Measurements from ENCODE around the gene EPM2AIP1. TPM values are rescaled to one million over a fixed set of nuclear protein-coding genes. Genes with fewer than 3 reads are reported as not detected.
"Not testable (repeated sequence)": the region's sequence is repeated elsewhere in the genome, so short reads cannot be mapped to it uniquely, and the experiment has no call there.

Gene EPM2AIP1
- total RNA-seq, 2 experiments from 2014 or later, result 18.4 to 19.3 TPM

DNA sequence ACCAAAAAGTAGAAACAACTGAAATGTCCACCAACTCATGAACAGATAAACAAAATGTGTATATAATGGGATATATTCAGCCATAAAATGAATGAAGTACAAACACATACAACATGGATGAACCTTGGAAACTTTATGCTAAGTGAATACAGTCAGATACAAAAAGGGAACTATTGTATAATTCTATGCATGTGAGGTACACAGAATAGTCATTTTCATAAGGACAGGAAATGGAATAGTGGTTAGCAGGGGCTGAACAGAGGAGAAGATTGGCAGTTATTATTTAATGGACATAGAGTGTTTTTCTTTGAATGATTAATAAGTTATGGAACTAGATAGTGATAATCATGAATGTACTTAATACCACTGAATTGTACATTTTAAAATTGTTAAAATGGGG lies 28.1 kb downstream of the EPM2AIP1 start:
- CTCF ChIA-PET, result interaction anchor here (0.6 to 1.0 kb wide), 2 partner anchors 81 to 173 kb away, joined by 3 read pairs; no protein-coding TSS in a partner anchor
- H3K27ac Mint-ChIP-seq, result no peak overlapping the region
- no peaks in the 10 kb centered on the region for H3K27me3 Mint-ChIP-seq (ENCODE audit: low read depth)
- no peak overlapping the region for H3K4me3 Mint-ChIP-seq
- no peaks in the 10 kb centered on the region for H3K36me3 Mint-ChIP-seq (ENCODE audit: low read depth)
- no peak for DNase-seq
- H3K9me3 Mint-ChIP-seq (ENCODE audit: insufficient read depth), result no peaks in the 10 kb centered on the region
- H3K4me1 Mint-ChIP-seq (ENCODE audit: low read depth), result peaks cover 16% of the 10 kb centered on the region
- ATAC-seq, result no peak
- POLR2A ChIA-PET, result no interaction called here

GRCh38 chr3:36964331-36964730 lies 28.6 kb downstream of the EPM2AIP1 start:
- no peak overlapping the region for H3K4me3 Mint-ChIP-seq
- ChIA-PET POLR2A (no interaction called here), CTCF (interaction anchor here (0.6 kb wide), 1 partner anchor 81 kb away, joined by 3 read pairs; no protein-coding TSS in a partner anchor)
- H3K36me3 Mint-ChIP-seq (ENCODE audit: low read depth), result no peaks in the 10 kb centered on the region
- peaks cover 11% of the 10 kb centered on the region for H3K4me1 Mint-ChIP-seq (ENCODE audit: low read depth)
- DNase-seq, result no peak
- no peaks in the 10 kb centered on the region for H3K27me3 Mint-ChIP-seq (ENCODE audit: low read depth)
- ATAC-seq, result no peak
- H3K27ac Mint-ChIP-seq, result no peak overlapping the region
- no peaks in the 10 kb centered on the region for H3K9me3 Mint-ChIP-seq (ENCODE audit: insufficient read depth)

GRCh38 chr3:36963008-36963407 lies 29.9 kb downstream of the EPM2AIP1 start:
- CTCF ChIA-PET; DNase-seq; H3K9me3 Mint-ChIP-seq (ENCODE audit: insufficient read depth); H3K27me3 Mint-ChIP-seq (ENCODE audit: low read depth); H3K27ac Mint-ChIP-seq; POLR2A ChIA-PET; H3K4me3 Mint-ChIP-seq; ATAC-seq; H3K36me3 Mint-ChIP-seq (ENCODE audit: low read depth): not testable (repeated sequence)
- peaks cover 14% of the 10 kb centered on the region for H3K4me1 Mint-ChIP-seq (ENCODE audit: low read depth)

DNA sequence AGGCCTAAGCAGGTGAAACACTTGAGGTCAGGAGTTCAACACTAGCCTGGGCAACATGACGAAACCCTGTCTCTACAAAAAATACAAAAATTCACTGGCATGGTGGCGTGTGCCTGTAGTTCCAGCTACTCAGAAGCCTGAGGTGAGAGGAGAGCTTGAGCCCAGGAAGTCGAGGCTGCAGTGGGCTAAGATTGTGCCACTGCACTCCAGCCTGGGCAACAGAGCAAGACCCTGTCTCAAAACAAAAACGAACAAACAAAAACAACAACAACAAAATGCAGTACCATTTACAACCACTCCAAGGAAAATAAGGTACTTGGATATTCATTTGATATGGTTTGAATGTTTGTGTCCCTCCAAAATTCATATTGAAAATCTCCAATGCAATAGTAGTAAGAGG lies 32.4 kb downstream of the EPM2AIP1 start:
- ChIA-PET POLR2A (interaction anchor here (2.9 kb wide), 1 partner anchor 52 kb away, joined by 11 read pairs; no protein-coding TSS in a partner anchor), CTCF (interaction anchor here (1.0 to 4.7 kb wide), 8 partner anchors 13 to 227 kb away, joined by 3 to 84 read pairs (median 6); no protein-coding TSS in a partner anchor)
- no peak overlapping the region for H3K4me3 Mint-ChIP-seq
- no peaks in the 10 kb centered on the region for H3K36me3 Mint-ChIP-seq (ENCODE audit: low read depth)
- no peaks in the 10 kb centered on the region for H3K9me3 Mint-ChIP-seq (ENCODE audit: insufficient read depth)
- ATAC-seq, result no peak
- no peaks in the 10 kb centered on the region for H3K27me3 Mint-ChIP-seq (ENCODE audit: low read depth)
- peaks cover 19% of the 10 kb centered on the region for H3K4me1 Mint-ChIP-seq (ENCODE audit: low read depth)
- no peak for DNase-seq
- H3K27ac Mint-ChIP-seq, result no peak overlapping the region

GRCh38 chr3:36959821-36960220 lies 33.1 kb downstream of the EPM2AIP1 start:
- H3K4me1 Mint-ChIP-seq (ENCODE audit: low read depth), result peaks cover 18% of the 10 kb centered on the region
- no peak overlapping the region for H3K27ac Mint-ChIP-seq
- CTCF ChIA-PET, result interaction anchor here (0.8 to 4.7 kb wide), 16 partner anchors 9 to 231 kb away, joined by 3 to 84 read pairs (median 6); partner anchors contain the start of gene TRANK1
- no peaks in the 10 kb centered on the region for H3K27me3 Mint-ChIP-seq (ENCODE audit: low read depth)
- DNase-seq (no peak), ATAC-seq (no peak)
- no peak overlapping the region for H3K4me3 Mint-ChIP-seq
- H3K9me3 Mint-ChIP-seq (ENCODE audit: insufficient read depth), result no peaks in the 10 kb centered on the region
- no peaks in the 10 kb centered on the region for H3K36me3 Mint-ChIP-seq (ENCODE audit: low read depth)
- POLR2A ChIA-PET, result interaction anchor here (0.9 to 2.9 kb wide), 2 partner anchors 52 to 229 kb away, joined by 4 to 11 read pairs; no protein-coding TSS in a partner anchor

DNA sequence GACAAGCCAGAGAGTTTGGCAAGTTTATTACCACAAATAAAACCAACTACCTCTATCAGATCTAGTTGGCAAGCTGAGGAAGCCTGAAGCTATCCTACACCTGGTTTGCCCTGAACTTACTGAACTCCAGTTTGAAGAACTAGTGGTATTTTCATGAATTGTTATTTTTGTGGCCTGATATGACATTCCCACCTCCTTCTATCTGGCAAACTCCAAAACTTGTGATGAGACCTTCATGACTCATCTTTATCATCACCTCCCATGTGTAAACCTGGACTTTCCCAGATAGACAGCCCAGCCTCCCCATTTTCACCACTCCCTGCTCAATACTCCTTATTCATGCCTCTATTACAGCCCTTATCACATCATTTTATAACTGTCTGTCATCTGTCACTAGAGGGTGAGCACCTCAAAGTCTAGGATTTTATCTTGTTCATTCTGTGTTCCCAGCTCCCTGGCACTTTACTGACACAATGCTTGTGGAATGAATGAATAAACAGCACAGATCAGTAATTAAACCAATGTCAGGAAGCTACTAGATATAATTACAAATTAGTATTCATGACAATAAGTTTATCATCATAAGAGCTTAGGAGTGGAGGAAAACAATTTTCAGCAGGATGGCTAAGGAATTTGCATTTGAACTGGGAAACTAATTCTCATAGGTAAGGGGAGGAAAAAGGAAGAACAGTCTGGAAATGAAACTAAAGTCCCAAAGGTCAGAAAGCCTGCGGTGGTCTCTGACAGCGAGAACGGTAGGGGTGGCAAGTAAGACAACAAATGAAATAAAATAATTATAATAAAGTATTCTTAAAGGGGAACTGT lies 34.9 kb downstream of the EPM2AIP1 start:
- no peak for ATAC-seq
- Mint-ChIP-seq H3K9me3 (ENCODE audit: insufficient read depth) (no peaks in the 10 kb centered on the region), H3K27me3 (ENCODE audit: low read depth) (peaks cover 2% of the 10 kb centered on the region), H3K27ac (peak overlapping the region; percentile 63), H3K4me1 (ENCODE audit: low read depth) (peaks cover 14% of the 10 kb centered on the region), H3K4me3 (no peak overlapping the region), H3K36me3 (ENCODE audit: low read depth) (no peaks in the 10 kb centered on the region)
- ChIA-PET POLR2A (interaction anchor here (0.6 to 2.9 kb wide), 6 partner anchors 14 to 82 kb away, joined by 4 to 11 read pairs (median 7); partner anchors contain the start of genes EPM2AIP1, MLH1 and TRANK1), CTCF (interaction anchor here (0.6 to 4.7 kb wide), 55 partner anchors 8 to 576 kb away, joined by 3 to 84 read pairs (median 6); partner anchors contain the start of genes EPM2AIP1, MLH1 and TRANK1)
- DNase-seq, result no peak

DNA sequence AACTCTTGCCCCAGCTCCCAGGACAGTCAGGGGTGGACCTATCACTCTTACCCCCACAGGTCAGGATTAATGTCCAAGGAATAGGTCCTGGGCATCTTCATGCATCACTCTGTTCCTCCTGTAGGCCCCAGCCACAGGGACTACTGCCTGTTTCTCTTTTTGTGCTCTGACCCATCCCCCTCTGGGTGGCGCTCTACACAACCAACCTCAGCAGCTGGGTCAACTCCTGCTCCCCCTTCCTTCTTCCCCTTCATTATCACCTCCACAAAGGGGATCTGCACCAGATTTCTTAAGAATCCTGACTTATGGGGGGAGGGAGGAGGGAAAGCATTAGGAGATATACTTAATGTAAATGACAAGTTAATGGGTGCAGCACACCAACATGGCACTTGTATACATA lies 35.9 kb downstream of the EPM2AIP1 start:
- Mint-ChIP-seq H3K4me1 (ENCODE audit: low read depth) (peaks cover 14% of the 10 kb centered on the region), H3K4me3 (no peak overlapping the region), H3K27me3 (ENCODE audit: low read depth) (peaks cover 4% of the 10 kb centered on the region), H3K9me3 (ENCODE audit: insufficient read depth) (no peaks in the 10 kb centered on the region), H3K27ac (no peak overlapping the region), H3K36me3 (ENCODE audit: low read depth) (no peaks in the 10 kb centered on the region)
- ChIA-PET POLR2A (interaction anchor here (1.9 kb wide), 1 partner anchor 81 kb away, joined by 7 read pairs; no protein-coding TSS in a partner anchor), CTCF (interaction anchor here (1.6 to 4.7 kb wide), 17 partner anchors 10 to 228 kb away, joined by 3 to 84 read pairs (median 19); partner anchors contain the start of genes EPM2AIP1, MLH1 and TRANK1)
- no peak for DNase-seq
- ATAC-seq, result no peak

DNA sequence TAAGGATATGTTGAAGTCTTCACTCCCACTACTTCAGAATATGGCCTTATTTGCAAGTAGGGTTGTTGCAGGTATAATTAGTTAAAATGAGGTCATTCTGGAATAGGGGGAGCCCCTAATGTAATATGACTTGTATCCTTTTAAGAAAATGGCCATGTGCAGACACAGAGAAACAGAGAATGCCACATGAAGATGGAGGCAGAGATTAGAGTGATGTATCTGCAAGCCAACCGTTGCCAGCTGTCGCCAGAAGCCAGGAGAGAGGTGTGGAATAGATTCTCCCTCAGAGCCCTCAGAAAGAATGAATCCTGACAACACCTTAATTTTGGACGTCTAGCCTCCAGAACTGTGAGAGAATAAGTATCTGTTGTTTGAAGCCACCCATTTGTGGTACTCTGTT lies 36.8 kb downstream of the EPM2AIP1 start:
- ATAC-seq (no peak), DNase-seq (no peak)
- no peak overlapping the region for H3K4me3 Mint-ChIP-seq
- no peak overlapping the region for H3K27ac Mint-ChIP-seq
- H3K27me3 Mint-ChIP-seq (ENCODE audit: low read depth), result peaks cover 4% of the 10 kb centered on the region
- ChIA-PET POLR2A (no interaction called here), CTCF (interaction anchor here (3.1 to 4.7 kb wide), 4 partner anchors 16 to 164 kb away, joined by 19 to 84 read pairs (median 32); no protein-coding TSS in a partner anchor)
- H3K36me3 Mint-ChIP-seq (ENCODE audit: low read depth), result no peaks in the 10 kb centered on the region
- peaks cover 14% of the 10 kb centered on the region for H3K4me1 Mint-ChIP-seq (ENCODE audit: low read depth)
- H3K9me3 Mint-ChIP-seq (ENCODE audit: insufficient read depth), result no peaks in the 10 kb centered on the region

- DNase-seq (no peak), ATAC-seq (no peak)
- Mint-ChIP-seq H3K9me3 (ENCODE audit: insufficient read depth) (peaks cover under 1% of the 10 kb centered on the region), H3K27ac (no peak overlapping the region), H3K27me3 (ENCODE audit: low read depth) (peaks cover 4% of the 10 kb centered on the region), H3K36me3 (ENCODE audit: low read depth) (peaks cover under 1% of the 10 kb centered on the region), H3K4me1 (ENCODE audit: low read depth) (peaks cover 14% of the 10 kb centered on the region), H3K4me3 (no peak overlapping the region)
- ChIA-PET CTCF (interaction anchor here (1.2 kb wide), 1 partner anchor 10 kb away, joined by 3 read pairs; the partner anchor contains the start of gene TRANK1), POLR2A (no interaction called here)
These were observed 38.3 kb downstream of the EPM2AIP1 start for GRCh38 chr3:36954452-36955134.

DNA sequence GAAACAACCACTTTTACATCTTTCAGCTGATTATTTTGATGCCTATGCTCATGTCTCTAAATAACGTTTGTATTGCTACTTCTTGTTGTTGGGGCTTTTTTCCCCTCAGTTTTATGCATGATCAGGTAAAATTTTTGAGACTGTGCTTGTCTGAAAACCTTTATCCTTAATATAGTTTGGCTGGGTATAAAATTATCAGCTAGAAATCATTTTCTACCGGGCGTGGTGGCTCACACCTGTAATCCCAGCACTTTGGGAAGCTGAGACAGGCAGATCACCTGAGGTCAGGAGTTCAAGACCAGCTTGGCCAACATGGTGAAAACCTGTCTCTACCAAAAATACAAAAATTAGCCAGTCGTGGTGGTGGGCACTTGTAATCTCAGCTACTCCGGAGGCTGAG lies 45.1 kb downstream of the EPM2AIP1 start:
- Mint-ChIP-seq H3K4me1 (ENCODE audit: low read depth) (peaks cover 20% of the 10 kb centered on the region), H3K9me3 (ENCODE audit: insufficient read depth) (peaks cover 21% of the 10 kb centered on the region), H3K36me3 (ENCODE audit: low read depth) (peaks cover 19% of the 10 kb centered on the region)
- not testable (repeated sequence) for ATAC-seq; H3K27me3 Mint-ChIP-seq (ENCODE audit: low read depth); DNase-seq; H3K4me3 Mint-ChIP-seq; H3K27ac Mint-ChIP-seq
- POLR2A ChIA-PET, result interaction anchor here (0.6 kb wide), 2 partner anchors 24 to 41 kb away, joined by 4 to 9 read pairs; no protein-coding TSS in a partner anchor
- CTCF ChIA-PET, result interaction anchor here (0.6 to 1.2 kb wide), 5 partner anchors 10 to 221 kb away, joined by 3 to 5 read pairs (median 3); no protein-coding TSS in a partner anchor

DNA sequence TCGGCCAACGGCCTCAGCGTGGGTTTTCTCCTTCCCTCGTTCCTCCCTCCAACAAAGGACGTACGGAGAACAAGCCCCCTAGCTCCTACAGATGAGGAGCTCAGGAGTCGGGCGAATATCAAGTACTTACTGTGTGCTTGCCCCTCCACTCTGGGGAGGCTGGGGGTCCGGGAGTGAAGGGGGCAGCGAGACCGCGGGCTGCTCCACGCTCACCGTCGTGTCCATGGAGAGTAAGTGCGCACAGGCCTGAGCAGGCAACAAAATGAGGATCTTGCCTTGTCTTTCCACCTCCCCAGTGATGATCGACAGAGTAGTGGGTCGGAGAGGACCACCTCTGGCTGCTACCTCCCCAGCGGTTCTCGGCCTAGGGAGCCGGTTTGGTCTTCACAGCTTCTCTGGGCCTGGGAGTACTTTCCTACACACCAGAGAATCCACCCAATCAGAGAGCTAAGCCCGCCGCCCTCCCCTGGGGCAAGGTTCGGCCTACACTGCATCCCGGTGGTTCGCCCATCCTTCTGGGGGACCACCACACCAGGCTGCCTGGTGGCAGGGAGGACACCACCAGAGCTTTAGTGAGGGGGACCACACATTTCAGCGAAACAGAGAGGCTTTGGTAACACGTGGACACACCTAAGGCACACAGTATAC lies 47.5 kb downstream of the EPM2AIP1 start:
- H3K36me3 Mint-ChIP-seq (ENCODE audit: low read depth), result peaks cover 19% of the 10 kb centered on the region
- ChIA-PET CTCF (interaction anchor here (0.8 to 4.9 kb wide), 7 partner anchors 13 to 73 kb away, joined by 3 to 32 read pairs (median 4); no protein-coding TSS in a partner anchor), POLR2A (interaction anchor here (0.6 to 2.7 kb wide), 7 partner anchors 13 to 69 kb away, joined by 3 to 21 read pairs (median 6); partner anchors contain the start of gene EPM2AIP1)
- peak overlapping the region; percentile 53 for H3K27ac Mint-ChIP-seq
- ATAC-seq (no peak), DNase-seq (no peak)
- peak overlapping the region; percentile 74 for H3K4me3 Mint-ChIP-seq
- H3K9me3 Mint-ChIP-seq (ENCODE audit: insufficient read depth), result peaks cover 21% of the 10 kb centered on the region
- peaks cover 20% of the 10 kb centered on the region for H3K4me1 Mint-ChIP-seq (ENCODE audit: low read depth)
- no peaks in the 10 kb centered on the region for H3K27me3 Mint-ChIP-seq (ENCODE audit: low read depth)
